Esophagus muscularis mucosa (tissue), 4 donors: ENCODE measurements around the gene NOX5. TPM values are rescaled to one million over a fixed set of nuclear protein-coding genes. Genes with fewer than 3 reads are reported as not detected.
"Not testable (repeated sequence)": the region's sequence is repeated elsewhere in the genome, so short reads cannot be mapped to it uniquely, and the experiment has no call there.

Experiments
- DNase-seq: peaks from one replicate; pipeline ENCODE4 v3.0.0-alpha.2; 2017; ENCODE audit errors: extremely low spot score
- H3K27ac ChIP-seq, 4 donors: fragments of 200-600 bp; sonication (generic); replicated peaks in 1 of 4; 1 replicate in 3 of 4; 2 replicates in 1 of 4; pipeline ENCODE4 v1.5.1; 2016 to 2019; ENCODE audit warnings: mild to moderate bottlenecking in 1 of 4
- H3K27me3 ChIP-seq, 4 donors: fragments of 200-600 bp; sonication (generic); one replicate each; pipeline versions ENCODE4 v1.5.1 to v1.6.0; 2016 to 2019
- H3K36me3 ChIP-seq, 4 donors: fragments of 200-600 bp; sonication (generic); one replicate each; pipeline ENCODE4 v1.5.1; 2016 to 2019
- H3K4me1 ChIP-seq, 4 donors: fragments of 200-600 bp; sonication (generic); one replicate each; pipeline ENCODE4 v1.5.1; 2016 to 2019
- H3K4me3 ChIP-seq, 4 donors: fragments of 200-600 bp; sonication (generic); 1 replicate in 2 of 4; 2 replicates in 2 of 4; pipeline ENCODE4 v1.5.1; 2016 to 2019; ENCODE audit warnings: mild to moderate bottlenecking in 4 of 4, moderate library complexity in 1 of 4
- H3K9me3 ChIP-seq, 4 donors: fragments of 200-600 bp; sonication (generic); 1 replicate in 3 of 4; 2 replicates in 1 of 4; pipeline ENCODE4 v1.5.1; 2016 to 2019
- EP300 ChIP-seq: sonication (generic); formaldehyde crosslinking; IDR thresholded peaks from one replicate; pipeline ENCODE4 v1.6.1; 2017; ENCODE audit warnings: antibody characterized with exemption
- POLR2A ChIP-seq: fragments of 450-650 bp; IDR thresholded peaks from one replicate; pipeline ENCODE4 v1.6.1; 2017; ENCODE audit warnings: antibody characterized with exemption, moderate library complexity, mild to moderate bottlenecking, low read depth
- POLR2AphosphoS5 ChIP-seq, 2 donors: sonication (generic); formaldehyde crosslinking; IDR thresholded peaks; one replicate each; pipeline ENCODE4 v1.6.1; 2017; ENCODE audit warnings: antibody characterized with exemption in 2 of 2
- WGBS: methylation state at CpG from one replicate; pipeline ENCODE4 v1.1.5; 2018; 5-methylcytosine and 5-hydroxymethylcytosine counted together
- intact Hi-C: fragments of 100-400 bp; cut with DNase I; formaldehyde crosslinking; loops from one replicate; pipeline ENCODE4 v1.15.1; 2023
- total RNA-seq, 4 donors: library from RNA; depleted of rRNA; stranded (reverse); fragments of >200 nt; gene quantifications; one replicate each; pipeline versions ENCODE4 v1.1.0 to v1.2.1, GENCODE V29; 2016
- TF ChIP-seq, protein P1 (sequence below), 3 experiments: fragments of 200-600 bp in 2 of 3; fragments of 450-650 bp in 1 of 3; sonication (generic) in 2 of 3; IDR thresholded peaks; one replicate each; pipeline ENCODE4 v1.5.1; 2017 to 2019; ENCODE audit warnings: antibody characterized with exemption in 3 of 3, mild to moderate bottlenecking in 2 of 3, moderate library complexity in 1 of 3

NOX5 gene
- total RNA-seq, 4 donors from 2014 or later: under 0.01 to 0.66 (median 0.34) TPM

DNA sequence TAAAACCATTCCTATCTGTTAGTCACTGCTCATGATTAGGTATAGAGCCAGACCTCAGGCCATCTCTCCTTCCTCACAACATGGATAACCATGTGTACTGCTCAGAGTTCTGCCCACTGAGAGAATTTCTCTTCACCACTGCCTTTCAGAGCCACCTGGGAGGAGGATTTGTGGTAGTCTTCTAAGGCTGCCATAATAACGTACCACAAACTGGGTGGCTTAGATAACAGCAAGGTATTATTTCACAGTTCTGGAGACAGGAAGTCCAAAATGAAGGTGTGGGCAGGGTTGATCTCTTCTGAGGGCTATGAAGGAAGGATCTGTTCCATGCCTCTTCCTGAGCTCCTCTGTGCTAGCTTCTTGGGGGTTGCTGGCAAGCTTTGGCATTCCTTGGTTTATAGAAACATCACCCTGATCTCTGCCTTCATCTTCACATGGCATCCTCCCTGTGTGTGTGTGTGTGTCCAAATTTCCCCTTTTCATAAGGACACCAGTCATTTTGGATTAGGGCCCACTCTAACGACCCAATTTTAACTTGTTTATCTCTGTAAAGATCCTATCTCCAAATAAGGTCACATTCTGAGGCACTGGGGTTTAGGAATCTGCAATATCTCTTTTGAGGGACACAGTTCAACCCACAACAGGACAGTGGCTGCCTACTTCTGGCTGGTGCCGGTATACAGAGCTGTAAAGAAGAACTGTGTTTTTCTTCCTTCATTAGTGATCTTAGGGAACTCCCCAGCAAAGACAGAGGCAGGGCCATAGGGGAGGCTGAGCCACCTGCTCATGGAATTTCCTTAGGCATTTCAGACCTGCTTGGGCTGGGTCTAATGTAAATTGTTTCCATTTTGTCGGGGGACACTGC, 42.1 kb upstream of the NOX5 start:
- 35% methylated on average over 3 of the region's 4 CpGs for WGBS
- intact Hi-C loops: no loop called here
- TF ChIP-seq, protein P1, sequence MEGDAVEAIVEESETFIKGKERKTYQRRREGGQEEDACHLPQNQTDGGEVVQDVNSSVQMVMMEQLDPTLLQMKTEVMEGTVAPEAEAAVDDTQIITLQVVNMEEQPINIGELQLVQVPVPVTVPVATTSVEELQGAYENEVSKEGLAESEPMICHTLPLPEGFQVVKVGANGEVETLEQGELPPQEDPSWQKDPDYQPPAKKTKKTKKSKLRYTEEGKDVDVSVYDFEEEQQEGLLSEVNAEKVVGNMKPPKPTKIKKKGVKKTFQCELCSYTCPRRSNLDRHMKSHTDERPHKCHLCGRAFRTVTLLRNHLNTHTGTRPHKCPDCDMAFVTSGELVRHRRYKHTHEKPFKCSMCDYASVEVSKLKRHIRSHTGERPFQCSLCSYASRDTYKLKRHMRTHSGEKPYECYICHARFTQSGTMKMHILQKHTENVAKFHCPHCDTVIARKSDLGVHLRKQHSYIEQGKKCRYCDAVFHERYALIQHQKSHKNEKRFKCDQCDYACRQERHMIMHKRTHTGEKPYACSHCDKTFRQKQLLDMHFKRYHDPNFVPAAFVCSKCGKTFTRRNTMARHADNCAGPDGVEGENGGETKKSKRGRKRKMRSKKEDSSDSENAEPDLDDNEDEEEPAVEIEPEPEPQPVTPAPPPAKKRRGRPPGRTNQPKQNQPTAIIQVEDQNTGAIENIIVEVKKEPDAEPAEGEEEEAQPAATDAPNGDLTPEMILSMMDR (IDR thresholded peaks at IDR 0.05): no peak
- TF ChIP-seq POLR2A (no peak), POLR2AphosphoS5 (IDR thresholded peaks at IDR 0.05) (no peak), EP300 (no peak)
- Histone ChIP-seq H3K27me3 (no peaks in the 10 kb centered on the region), H3K9me3 (peaks cover 0 to 20% (median 18%) of the 10 kb centered on the region in 4 donors), H3K36me3 (no peaks in the 10 kb centered on the region), H3K4me1 (peaks cover 0 to 14% (median 10%) of the 10 kb centered on the region in 4 donors), H3K27ac (no peak overlapping the region), H3K4me3 (no peak overlapping the region)
- DNase-seq: no peak

DNA sequence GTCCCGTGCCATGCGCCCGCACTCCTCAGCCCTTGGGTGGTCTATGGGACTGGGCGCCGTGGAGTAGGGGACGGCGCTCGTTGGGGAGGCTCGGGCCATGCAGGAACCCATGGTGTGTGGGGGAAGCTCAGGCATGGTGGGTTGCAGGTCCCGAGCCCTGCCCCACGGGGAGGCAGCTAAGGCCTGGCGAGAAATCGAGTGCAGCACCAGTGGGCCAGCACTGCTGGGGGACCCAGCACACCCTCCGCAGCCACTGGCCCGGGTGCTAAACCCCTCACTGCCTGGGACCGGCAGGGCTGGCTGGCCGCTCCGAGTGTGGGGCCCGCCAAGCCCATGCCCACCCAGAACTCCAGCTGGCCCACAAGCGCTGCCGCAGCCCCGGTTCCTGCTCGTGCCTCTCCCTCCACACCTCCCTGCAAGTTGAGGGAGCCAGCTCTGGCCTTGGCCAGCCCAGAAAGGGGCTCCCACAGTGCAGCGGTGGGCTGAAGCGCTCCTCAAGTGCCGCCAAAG, 38.8 kb upstream of the NOX5 start:
- H3K36me3 ChIP-seq, H3K27me3 ChIP-seq, H3K27ac ChIP-seq, H3K9me3 ChIP-seq, intact Hi-C loops, DNase-seq, H3K4me3 ChIP-seq: not testable (repeated sequence)
- WGBS: 100% methylated on average over 3 of the region's 26 CpGs
- H3K4me1 ChIP-seq: peaks cover 0 to 14% (median 10%) of the 10 kb centered on the region in 4 donors

DNA sequence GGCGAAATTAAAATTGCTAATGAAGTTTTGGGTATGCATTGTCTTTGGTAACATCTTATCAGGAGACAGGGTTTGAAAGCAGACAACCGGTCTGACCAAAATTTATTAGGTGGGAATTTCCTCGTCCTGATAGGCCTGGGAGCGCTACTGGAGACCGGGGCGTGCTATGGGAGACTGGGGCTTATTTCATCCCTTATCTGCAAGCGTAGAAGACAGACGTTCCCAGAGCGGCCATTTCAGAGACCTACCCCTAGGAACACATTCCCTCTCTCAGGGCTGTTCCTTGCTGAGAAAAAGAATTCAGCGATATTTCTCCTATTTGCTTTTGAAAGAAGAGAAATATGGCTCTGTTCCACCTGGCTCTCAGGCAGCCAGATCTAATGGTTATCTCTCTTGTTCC, 37.1 kb upstream of the NOX5 start:
- H3K9me3 ChIP-seq, H3K4me1 ChIP-seq, H3K27ac ChIP-seq, intact Hi-C loops, H3K27me3 ChIP-seq, H3K36me3 ChIP-seq, DNase-seq, H3K4me3 ChIP-seq: not testable (repeated sequence)
- WGBS: 95% methylated on average over 10 of the region's 10 CpGs

DNA sequence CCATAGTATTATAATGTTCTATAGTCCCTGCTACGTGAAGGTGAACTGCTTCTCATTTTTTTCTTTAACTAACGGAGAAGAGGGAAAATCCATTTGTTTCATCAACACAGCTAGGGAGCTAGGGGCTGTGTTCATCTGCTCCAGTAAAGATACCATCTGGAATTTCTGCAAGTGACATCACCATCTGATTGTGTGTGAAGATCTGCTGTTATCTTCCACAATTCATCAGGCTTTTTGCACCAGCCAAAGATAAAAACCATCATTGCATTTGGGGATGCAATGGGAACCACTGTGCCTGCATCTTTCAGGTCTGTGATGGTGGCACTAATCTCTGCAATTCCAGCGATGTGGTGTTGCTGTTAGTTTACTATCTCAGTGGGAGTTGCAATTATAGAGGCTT, 35.5 kb upstream of the NOX5 start:
- TF ChIP-seq POLR2AphosphoS5 (IDR thresholded peaks at IDR 0.05) (no peak), EP300 (no peak), POLR2A (no peak)
- TF ChIP-seq, protein P1 (IDR thresholded peaks at IDR 0.05): no peak

DNA sequence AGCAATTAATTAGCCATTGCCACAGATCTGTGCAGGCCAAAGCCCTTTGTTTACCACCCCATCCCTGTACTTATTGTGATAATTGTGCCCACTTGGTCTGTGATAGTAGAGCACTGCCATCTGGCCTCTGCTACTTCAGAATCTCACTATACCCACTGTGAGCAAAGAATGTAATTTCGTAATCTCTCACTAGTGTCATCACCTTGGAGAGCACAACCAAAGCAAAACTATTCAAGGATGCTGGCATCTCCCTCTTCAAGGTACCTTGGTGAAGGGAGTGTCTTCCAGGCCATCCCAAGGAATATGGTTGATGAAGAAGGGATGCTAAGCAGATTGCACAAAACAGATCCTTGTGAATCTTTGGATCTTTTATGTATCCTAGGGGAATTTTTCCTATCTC, 34.7 kb upstream of the NOX5 start:
- Histone ChIP-seq H3K27me3 (no peaks in the 10 kb centered on the region), H3K27ac (no peak overlapping the region), H3K4me1 (no peaks in the 10 kb centered on the region), H3K36me3 (no peaks in the 10 kb centered on the region), H3K9me3 (no peaks in the 10 kb centered on the region), H3K4me3 (no peak overlapping the region)
- intact Hi-C loops: no loop called here
- TF ChIP-seq EP300 (no peak), POLR2A (no peak), POLR2AphosphoS5 (IDR thresholded peaks at IDR 0.05) (no peak)
- TF ChIP-seq, protein P1 (IDR thresholded peaks at IDR 0.05): no peak
- no peak for DNase-seq
- WGBS: 79% methylated on average over 1 of the region's 1 CpG

More for the DNA sequence above, 35.5 kb upstream of the NOX5 start:
- Histone ChIP-seq H3K9me3 (no peaks in the 10 kb centered on the region), H3K27me3 (no peaks in the 10 kb centered on the region), H3K27ac (no peak overlapping the region), H3K36me3 (no peaks in the 10 kb centered on the region), H3K4me3 (no peak overlapping the region), H3K4me1 (no peaks in the 10 kb centered on the region)
- no peak for DNase-seq
- WGBS: 69% methylated on average over 3 of the region's 3 CpGs
- intact Hi-C loops: no loop called here
